BJ (cell line): ENCODE measurements around the gene SHQ1. TPM values are rescaled to one million over a fixed set of nuclear protein-coding genes. Genes with fewer than 3 reads are reported as not detected.
"Not testable (repeated sequence)": the region's sequence is repeated elsewhere in the genome, so short reads cannot be mapped to it uniquely, and the experiment has no call there.

ENCODE experiments used
- CTCF ChIA-PET: fragments of 350-600 bp; formaldehyde crosslinking; extraction: SDS; loops from one replicate; lab custom pipeline; 2021; ENCODE audit warnings: antibody characterized with exemption, inconsistent platforms; lab: Yijun Ruan, JAX
- POLR2A ChIA-PET: fragments of 300-600 bp; sonication (Branson Sonifier 250); formaldehyde crosslinking; extraction: SDS; loops from one replicate; lab custom pipeline; 2021; ENCODE audit warnings: antibody characterized with exemption; lab: Charles Lee
- DNase-seq: peaks from one replicate; pipeline ENCODE4 v3.0.0-alpha.2; 2011; ENCODE audit warnings: low read depth
- H3K27me3 ChIP-seq: 2 replicates; pipeline ENCODE4 v1.6.0; 2011; ENCODE audit warnings: low read length; ENCODE audit not compliant: control insufficient read depth, insufficient read depth
- H3K36me3 ChIP-seq: 2 replicates; pipeline ENCODE4 v1.5.1; 2011; ENCODE audit warnings: low read length; ENCODE audit not compliant: control insufficient read depth, insufficient read depth
- H3K4me3 ChIP-seq: 2 replicates; pipeline ENCODE4 v1.5.1; 2011; ENCODE audit warnings: low read depth, mild to moderate bottlenecking, control low read depth, low read length
- polyA plus RNA-seq: library from polyadenylated mRNA; depleted of rRNA; stranded (reverse); fragments of >200 nt; gene quantifications from 2 replicates; pipeline ENCODE4 v1.2.3, GENCODE V29; 2011
- TF ChIP-seq, protein P1 (sequence below): IDR thresholded peaks from 2 replicates; pipeline ENCODE4 v1.5.1; 2011; ENCODE audit warnings: low read depth, mild to moderate bottlenecking, control low read depth, inconsistent platforms, low read length, moderate library complexity; ENCODE audit not compliant: insufficient read depth

SHQ1 gene
- polyA plus RNA-seq, 1 experiment = 9.5 TPM

DNA sequence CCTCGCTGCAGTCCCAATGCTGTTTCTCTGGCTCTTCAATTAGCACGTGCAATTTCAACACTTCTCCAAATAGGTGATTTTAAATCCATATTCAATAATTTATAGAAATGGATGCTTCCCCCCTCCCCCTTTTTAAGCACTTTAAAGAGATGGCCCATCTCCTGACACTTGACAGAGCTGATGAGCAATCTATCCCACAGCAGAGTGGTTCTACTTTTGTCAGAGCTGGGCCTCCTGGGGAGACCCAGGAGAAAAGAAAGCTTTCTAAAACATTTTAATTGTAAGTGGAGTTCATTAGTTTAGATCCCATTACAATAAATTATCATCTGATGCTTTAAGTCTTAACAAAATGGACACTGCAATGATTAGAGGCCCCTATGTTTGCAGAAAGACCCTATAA is 127.7 kb downstream of the SHQ1 start:
- Histone ChIP-seq H3K4me3 (no peak overlapping the region), H3K36me3 (no peaks in the 10 kb centered on the region), H3K27me3 (peaks cover 2% of the 10 kb centered on the region; the same call in 1 of the 2 replicates)
- ChIA-PET CTCF (no interaction called here), POLR2A (no interaction called here)
- TF ChIP-seq, protein P1, sequence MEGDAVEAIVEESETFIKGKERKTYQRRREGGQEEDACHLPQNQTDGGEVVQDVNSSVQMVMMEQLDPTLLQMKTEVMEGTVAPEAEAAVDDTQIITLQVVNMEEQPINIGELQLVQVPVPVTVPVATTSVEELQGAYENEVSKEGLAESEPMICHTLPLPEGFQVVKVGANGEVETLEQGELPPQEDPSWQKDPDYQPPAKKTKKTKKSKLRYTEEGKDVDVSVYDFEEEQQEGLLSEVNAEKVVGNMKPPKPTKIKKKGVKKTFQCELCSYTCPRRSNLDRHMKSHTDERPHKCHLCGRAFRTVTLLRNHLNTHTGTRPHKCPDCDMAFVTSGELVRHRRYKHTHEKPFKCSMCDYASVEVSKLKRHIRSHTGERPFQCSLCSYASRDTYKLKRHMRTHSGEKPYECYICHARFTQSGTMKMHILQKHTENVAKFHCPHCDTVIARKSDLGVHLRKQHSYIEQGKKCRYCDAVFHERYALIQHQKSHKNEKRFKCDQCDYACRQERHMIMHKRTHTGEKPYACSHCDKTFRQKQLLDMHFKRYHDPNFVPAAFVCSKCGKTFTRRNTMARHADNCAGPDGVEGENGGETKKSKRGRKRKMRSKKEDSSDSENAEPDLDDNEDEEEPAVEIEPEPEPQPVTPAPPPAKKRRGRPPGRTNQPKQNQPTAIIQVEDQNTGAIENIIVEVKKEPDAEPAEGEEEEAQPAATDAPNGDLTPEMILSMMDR = no peak
- DNase-seq = no peak

DNA sequence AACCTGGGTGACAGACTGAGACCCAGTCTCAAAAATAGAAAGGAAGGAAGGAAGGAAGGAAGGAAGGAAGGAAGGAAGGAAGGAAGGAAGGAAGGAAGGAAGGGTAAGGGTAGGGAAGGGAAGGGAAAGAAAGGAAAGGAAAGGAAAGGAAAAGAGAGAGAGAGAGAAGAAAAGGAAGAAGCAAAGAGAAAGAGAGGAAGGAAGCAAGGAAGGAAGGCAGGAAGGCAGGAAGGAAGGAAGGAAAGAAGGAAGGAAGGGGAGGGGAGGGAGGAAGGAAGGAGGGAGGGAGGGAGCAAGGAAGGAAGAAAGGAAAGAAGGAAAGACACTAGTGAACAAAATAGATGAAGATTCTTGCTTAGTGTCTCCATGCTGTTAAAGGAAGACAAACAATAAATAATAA is 129.1 kb downstream of the SHQ1 start:
- TF ChIP-seq, protein P1 = no peak
- no peak for DNase-seq
- POLR2A ChIA-PET = no interaction called here
- Histone ChIP-seq H3K27me3 (peaks cover 2% of the 10 kb centered on the region; the same call in 1 of the 2 replicates), H3K4me3 (no peak overlapping the region), H3K36me3 (no peaks in the 10 kb centered on the region)
- CTCF ChIA-PET = no interaction called here

DNA sequence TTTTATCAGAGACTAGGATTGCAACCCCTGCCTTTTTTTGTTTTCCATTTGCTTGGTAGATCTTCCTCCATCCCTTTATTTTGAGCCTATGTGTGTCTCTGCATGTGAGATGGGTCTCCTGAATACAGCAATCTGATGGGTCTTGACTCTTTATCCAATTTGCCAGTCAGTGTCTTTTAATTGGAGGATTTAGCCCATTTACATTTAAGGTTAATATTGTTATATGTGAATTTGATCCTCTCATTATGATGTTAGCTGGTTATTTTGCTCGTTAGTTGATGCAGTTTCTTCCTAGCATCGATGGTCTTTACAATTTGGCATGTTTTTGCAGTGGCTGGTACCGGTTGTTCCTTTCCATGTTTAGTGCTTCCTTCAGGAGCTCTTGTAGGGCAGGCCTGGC is 134.1 kb downstream of the SHQ1 start:
- H3K27me3 ChIP-seq, CTCF ChIA-PET, POLR2A ChIA-PET, H3K36me3 ChIP-seq, H3K4me3 ChIP-seq, DNase-seq: not testable (repeated sequence)

DNA sequence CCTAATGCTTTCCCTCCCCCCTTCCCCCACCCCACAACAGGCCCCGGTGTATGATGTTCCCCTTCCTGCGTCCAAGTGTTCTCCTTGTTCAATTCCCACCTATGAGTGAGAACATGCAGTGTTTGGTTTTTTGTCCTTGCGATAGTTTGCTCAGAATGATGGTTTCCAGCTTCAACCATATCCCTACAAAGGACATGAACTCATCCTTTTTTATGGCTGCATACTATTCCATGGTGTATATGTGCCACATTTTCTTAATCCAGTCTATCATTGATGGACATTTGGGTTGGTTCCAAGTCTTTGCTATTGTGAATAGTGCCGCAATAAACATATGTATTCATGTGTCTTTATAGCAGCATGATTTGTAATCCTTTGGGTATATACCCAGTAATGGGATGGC is 137.8 kb downstream of the SHQ1 start:
- POLR2A ChIA-PET, CTCF ChIA-PET, DNase-seq, H3K36me3 ChIP-seq, H3K27me3 ChIP-seq, H3K4me3 ChIP-seq: not testable (repeated sequence)

DNA sequence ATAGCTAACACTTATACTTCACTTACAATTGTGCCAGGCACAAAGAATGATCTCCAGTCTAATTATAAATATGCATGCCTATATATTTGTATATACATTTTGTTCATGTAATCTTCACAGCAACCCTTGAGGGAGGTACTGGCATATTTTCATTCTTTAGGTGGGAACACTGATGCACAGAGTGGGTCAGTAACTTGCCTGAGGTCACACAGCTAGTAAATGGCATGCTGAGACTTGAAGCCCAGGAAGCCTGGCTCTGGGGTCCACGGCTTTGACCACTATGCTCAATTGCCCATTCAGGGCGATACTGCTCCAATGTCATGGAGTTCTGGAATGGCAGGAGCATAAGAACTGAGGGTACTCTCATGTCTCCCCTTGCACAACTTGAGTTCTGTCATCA is 139.8 kb downstream of the SHQ1 start:
- POLR2A ChIA-PET = no interaction called here

DNA sequence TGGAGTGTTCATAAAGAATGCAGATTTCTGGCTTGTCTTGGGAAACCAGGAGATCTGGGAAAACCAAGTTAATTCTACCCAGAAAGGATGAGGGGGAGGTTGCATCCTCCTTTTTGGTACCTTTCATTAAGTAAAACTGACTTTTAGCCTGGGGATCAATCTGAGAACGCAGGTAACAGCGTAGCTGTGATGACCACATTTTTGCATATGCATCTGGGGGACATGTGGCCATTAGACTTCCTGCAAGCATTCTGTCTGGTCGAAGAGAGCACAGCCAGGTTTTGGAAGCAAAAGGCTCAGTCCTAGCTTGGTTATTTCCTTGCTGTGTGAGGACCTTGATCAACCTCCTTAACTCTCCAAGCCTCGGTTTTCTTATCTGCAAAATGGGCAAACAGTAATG is 145.2 kb downstream of the SHQ1 start:
- Histone ChIP-seq H3K27me3 (peaks cover 2% of the 10 kb centered on the region; the same call in 1 of the 2 replicates), H3K36me3 (no peaks in the 10 kb centered on the region), H3K4me3 (no peak overlapping the region)
- TF ChIP-seq, protein P1 = no peak
- no peak for DNase-seq
- POLR2A ChIA-PET = no interaction called here
- CTCF ChIA-PET = no interaction called here

More for the DNA sequence above, 139.8 kb downstream of the SHQ1 start:
- TF ChIP-seq, protein P1 = no peak
- CTCF ChIA-PET = interaction anchor here (0.6 kb wide), 1 partner anchor 844 kb away, joined by 3 read pairs; no protein-coding TSS in a partner anchor
- DNase-seq = no peak
- Histone ChIP-seq H3K4me3 (no peak overlapping the region), H3K27me3 (peaks cover 1% of the 10 kb centered on the region; the same call in 1 of the 2 replicates), H3K36me3 (no peaks in the 10 kb centered on the region)
